IMR-90 (cell line): ENCODE data around the gene ZNF423. TPM values are rescaled to one million over a fixed set of nuclear protein-coding genes. Genes with fewer than 3 reads are reported as not detected.

Source experiments
- ATAC-seq: fragments of 200-7000 bp; cut with Tn5 transposase; 2 replicates; pipeline ENCODE4 v1.9.1; 2020; ENCODE audit warnings: low read depth, mild to moderate bottlenecking, moderate library complexity
- BruUV-seq: library from RNA; stranded (reverse); fragments of 400-500 nt; replicated peaks from 2 replicates; lab custom pipeline; 2021; lab: Mats Ljungman, UMichigan
- CTCF ChIA-PET: fragments of 300-600 bp; formaldehyde crosslinking; extraction: SDS; loops from one replicate; lab custom pipeline; 2021; ENCODE audit warnings: antibody characterized with exemption; lab: Yijun Ruan, JAX
- POLR2A ChIA-PET: fragments of 300-600 bp; sonication (Branson Sonifier 250); formaldehyde crosslinking; loops from one replicate; lab custom pipeline; 2022; ENCODE audit warnings: antibody characterized with exemption; ENCODE audit not compliant: unreplicated experiment; lab: Charles Lee
- DNase-seq: peaks from one replicate; pipeline ENCODE4 v3.0.0; 2013
- H2AFZ ChIP-seq: replicated peaks from 2 replicates; pipeline ENCODE3; 2013; ENCODE audit warnings: low read length, mild to moderate bottlenecking; ENCODE audit not compliant: poor library complexity
- H2AK5ac ChIP-seq: 2 replicates; pipeline ENCODE4 v1.6.1; 2013; ENCODE audit warnings: low read depth, low read length, inconsistent platforms
- H2AK9ac ChIP-seq: replicated peaks from 2 replicates; pipeline ENCODE3; 2013; ENCODE audit warnings: mild to moderate bottlenecking, low read depth, low read length, moderate library complexity; ENCODE audit not compliant: poor library complexity
- H2BK120ac ChIP-seq: 2 replicates; pipeline ENCODE4 v1.6.1; 2013; ENCODE audit warnings: low read depth, low read length, inconsistent platforms
- H2BK15ac ChIP-seq: 3 replicates; pipeline ENCODE4 v1.6.1; 2013; ENCODE audit warnings: low read depth, low read length, inconsistent platforms
- H2BK20ac ChIP-seq: 2 replicates; pipeline ENCODE4 v1.6.1; 2013; ENCODE audit warnings: low read depth, mild to moderate bottlenecking, inconsistent platforms, low read length, moderate library complexity
- H2BK5ac ChIP-seq: 2 replicates; pipeline ENCODE4 v1.6.1; 2013; ENCODE audit warnings: mild to moderate bottlenecking, low read depth, low read length, inconsistent platforms; ENCODE audit not compliant: poor library complexity, severe bottlenecking
- H3K14ac ChIP-seq: replicated peaks from 2 replicates; pipeline ENCODE4 v1.6.1; 2013; ENCODE audit warnings: low read depth, low read length, inconsistent platforms
- H3K18ac ChIP-seq: 2 replicates; pipeline ENCODE4 v1.6.1; 2013; ENCODE audit warnings: low read depth, low read length, control low read depth
- H3K23ac ChIP-seq: 2 replicates; pipeline ENCODE4 v1.6.1; 2013; ENCODE audit warnings: low read depth, low read length, inconsistent platforms
- H3K27ac ChIP-seq: 2 replicates; pipeline ENCODE4 v1.5.1; 2013; ENCODE audit warnings: mild to moderate bottlenecking, control low read depth, low read length; ENCODE audit not compliant: insufficient read depth
- H3K27me3 ChIP-seq: 2 replicates; pipeline ENCODE4 v1.6.1; 2013; ENCODE audit warnings: low read length; ENCODE audit not compliant: control insufficient read depth, insufficient read depth
- H3K36me3 ChIP-seq: 2 replicates; pipeline ENCODE4 v1.6.1; 2013; ENCODE audit warnings: low read length, mixed read lengths; ENCODE audit not compliant: control insufficient read depth, insufficient read depth
- H3K4ac ChIP-seq: 2 replicates; pipeline ENCODE4 v1.6.1; 2013; ENCODE audit warnings: low read depth, low read length, inconsistent platforms
- H3K4me1 ChIP-seq: 2 replicates; pipeline ENCODE4 v1.6.1; 2013; ENCODE audit warnings: low read length, mixed read lengths; ENCODE audit not compliant: control insufficient read depth, insufficient read depth
- H3K4me2 ChIP-seq: 2 replicates; pipeline ENCODE4 v1.6.1; 2013; ENCODE audit warnings: low read depth, mild to moderate bottlenecking, control low read depth, low read length, moderate library complexity
- H3K4me3 ChIP-seq: 2 replicates; pipeline ENCODE4 v1.5.1; 2013; ENCODE audit warnings: low read depth, mild to moderate bottlenecking, control low read depth, low read length, moderate library complexity; ENCODE audit not compliant: insufficient read depth
- H3K56ac ChIP-seq: 2 replicates; pipeline ENCODE4 v1.6.1; 2013; ENCODE audit warnings: low read length, inconsistent platforms; ENCODE audit not compliant: insufficient read depth; ENCODE audit errors: extremely low read depth
- H3K79me1 ChIP-seq, 2 experiments: 2 replicates each; pipeline ENCODE4 v1.6.1; 2013; ENCODE audit warnings: low read length in 2 of 2, inconsistent platforms in 1 of 2, low read depth in 1 of 2
- H3K9ac ChIP-seq: 2 replicates; pipeline ENCODE4 v1.6.1; 2013; ENCODE audit warnings: low read depth, low read length, control low read depth
- H3K9me1 ChIP-seq: 2 replicates; pipeline ENCODE4 v1.6.1; 2013; ENCODE audit warnings: low read length, inconsistent platforms; ENCODE audit not compliant: insufficient read depth
- H3K9me3 ChIP-seq: 2 replicates; pipeline ENCODE4 v1.6.1; 2013; ENCODE audit warnings: low read length; ENCODE audit not compliant: control insufficient read depth, insufficient read depth
- H4K20me1 ChIP-seq: 2 replicates; pipeline ENCODE4 v1.6.1; 2013; ENCODE audit warnings: low read length, inconsistent platforms; ENCODE audit not compliant: insufficient read depth
- H4K5ac ChIP-seq: 2 replicates; pipeline ENCODE4 v1.6.1; 2013; ENCODE audit warnings: mild to moderate bottlenecking, low read depth, low read length, control low read depth
- H4K8ac ChIP-seq, 2 experiments: 2 replicates each; pipeline ENCODE4 v1.6.1; 2013; ENCODE audit warnings: low read depth in 2 of 2, low read length in 2 of 2, control low read depth in 1 of 2, inconsistent platforms in 1 of 2
- H4K91ac ChIP-seq: 2 replicates; pipeline ENCODE4 v1.6.1; 2013; ENCODE audit warnings: low read depth, low read length, inconsistent platforms; ENCODE audit not compliant: insufficient read depth
- BHLHE40 ChIP-seq: fragments of 150-350 bp; IDR thresholded peaks from 2 replicates; pipeline ENCODE4 v1.6.1; 2016; ENCODE audit warnings: mild to moderate bottlenecking, low read depth, low read length
- CEBPB ChIP-seq: IDR thresholded peaks from 2 replicates; pipeline ENCODE4 v1.6.1; 2012; ENCODE audit warnings: low read depth, low read length, improper control_type of control experiment
- CHD1 ChIP-seq: IDR thresholded peaks from 2 replicates; pipeline ENCODE4 v1.6.1; 2012; ENCODE audit warnings: low read depth, low read length, improper control_type of control experiment
- FOS ChIP-seq: fragments of 150-350 bp; IDR thresholded peaks from 2 replicates; pipeline ENCODE4 v1.6.1; 2016; ENCODE audit warnings: low read depth, low read length
- MAFK ChIP-seq: IDR thresholded peaks from 2 replicates; pipeline ENCODE4 v1.6.1; 2012; ENCODE audit warnings: low read depth, low read length, improper control_type of control experiment
- MAZ ChIP-seq: IDR thresholded peaks from 2 replicates; pipeline ENCODE4 v1.6.1; 2012; ENCODE audit warnings: low read depth, mild to moderate bottlenecking, low read length, improper control_type of control experiment, moderate library complexity, borderline replicate concordance
- MXI1 ChIP-seq: IDR thresholded peaks from 2 replicates; pipeline ENCODE4 v1.6.1; 2012; ENCODE audit warnings: low read depth, mild to moderate bottlenecking, low read length, moderate library complexity, borderline replicate concordance
- NFE2L2 ChIP-seq: fragments of 150-350 bp; IDR thresholded peaks from 2 replicates; pipeline ENCODE4 v1.6.1; 2016; ENCODE audit warnings: low read depth, mild to moderate bottlenecking, low read length
- POLR2A ChIP-seq: IDR thresholded peaks from 2 replicates; pipeline ENCODE4 v1.6.1; 2012; ENCODE audit warnings: mild to moderate bottlenecking, low read depth, low read length
- RAD21 ChIP-seq: IDR thresholded peaks from 2 replicates; pipeline ENCODE4 v1.6.1; 2012; ENCODE audit warnings: low read length, improper control_type of control experiment
- RCOR1 ChIP-seq: IDR thresholded peaks from 2 replicates; pipeline ENCODE4 v1.6.1; 2012; ENCODE audit warnings: mild to moderate bottlenecking, low read length, improper control_type of control experiment; ENCODE audit not compliant: insufficient replicate concordance
- RFX5 ChIP-seq: IDR thresholded peaks from 2 replicates; pipeline ENCODE4 v1.8.0; 2012; ENCODE audit warnings: low read depth, mild to moderate bottlenecking, low read length, moderate library complexity
- SMC3 ChIP-seq: fragments of 150-350 bp; IDR thresholded peaks from 2 replicates; pipeline ENCODE4 v1.6.1; 2016; ENCODE audit warnings: low read depth, mild to moderate bottlenecking, antibody characterized with exemption, low read length, moderate library complexity
- WGBS, 2 experiments: methylation state at CpG; one replicate each; pipeline versions ENCODE4 v1.1.5 to v1.1.7; 2013; ENCODE audit warnings: missing lambda C conversion rate in 2 of 2; ENCODE audit not compliant: insufficient read length in 1 of 2; ENCODE audit errors: extremely low coverage in 2 of 2; 5-methylcytosine and 5-hydroxymethylcytosine counted together
- dilution Hi-C: fragments of 300-500 bp; cut with HindIII; formaldehyde crosslinking; loops from one replicate; pipeline ENCODE4 v1.14.3; 2018; ENCODE audit warnings: low sequenced_read_pairs; ENCODE audit not compliant: unreplicated experiment
- in situ Hi-C: fragments of 300-500 bp; cut with MboI; formaldehyde crosslinking; loops from 3 replicates; pipeline ENCODE4 v1.14.3; 2019; ENCODE audit warnings: low sequenced_read_pairs, inconsistent platforms, mixed read lengths
- intact Hi-C: fragments of 100-400 bp; cut with micrococcal nuclease; formaldehyde crosslinking; loops from 2 replicates; pipeline ENCODE4 v1.10.0; 2022
- polyA plus RNA-seq, 3 experiments: library from polyadenylated mRNA; depleted of rRNA; stranded (reverse); fragments of >200 nt; gene quantifications; 2 replicates each; pipeline ENCODE4 v1.2.3, GENCODE V29; 2012; ENCODE audit warnings: low replicate concordance in 1 of 3
- total RNA-seq: library from RNA; depleted of rRNA; stranded (reverse); fragments of >200 nt; gene quantifications from 2 replicates; pipeline ENCODE4 v1.2.3, GENCODE V29; 2012
- TF ChIP-seq, protein P1 (sequence below): fragments of 150-350 bp; IDR thresholded peaks from 2 replicates; pipeline ENCODE4 v1.6.1; 2017; ENCODE audit warnings: mild to moderate bottlenecking, antibody characterized with exemption, low read length, low read depth
- TF ChIP-seq, protein P2 (sequence below): fragments of 150-350 bp; IDR thresholded peaks from 2 replicates; pipeline ENCODE4 v1.6.1; 2016; ENCODE audit warnings: low read depth, mild to moderate bottlenecking, low read length, moderate library complexity, borderline replicate concordance
- TF ChIP-seq, protein P3 (sequence below): conservative IDR thresholded peaks from 2 replicates; pipeline ENCODE4 v1.5.1; 2012; ENCODE audit warnings: mild to moderate bottlenecking, low read depth, low read length, improper control_type of control experiment

The ZNF423 gene
- total and polyA plus RNA-seq, 2 of the 4 experiments (the other 2 are of a cell fraction), result under 0.01 to 0.10 TPM

DNA sequence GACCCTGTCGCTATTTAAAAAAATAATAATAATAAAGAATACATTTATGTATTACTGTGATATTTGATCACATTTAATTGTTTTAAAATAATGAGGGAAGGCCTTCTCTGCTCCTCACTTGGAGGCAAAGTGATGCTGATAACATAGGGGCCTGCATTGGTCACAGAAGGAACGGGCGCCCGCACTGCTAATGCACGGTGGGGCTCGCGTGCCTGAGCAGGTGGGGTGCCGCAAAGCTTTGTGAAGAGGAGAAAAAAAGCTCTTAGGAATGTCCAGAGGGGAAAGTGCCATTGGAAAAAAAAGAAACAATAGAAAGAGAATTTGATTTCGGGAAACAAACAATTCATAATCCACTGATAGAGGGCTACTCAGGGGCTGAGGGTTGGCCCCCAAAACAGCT lies 143.8 kb downstream of the ZNF423 start:
- TF ChIP-seq MAFK (no peak), RAD21 (no peak), BHLHE40 (no peak), SMC3 (no peak), RCOR1 (no peak), CHD1 (no peak), POLR2A (no peak), MAZ (no peak), RFX5 (no peak), NFE2L2 (no peak), MXI1 (no peak), CEBPB (no peak), FOS (no peak)
- TF ChIP-seq, protein P1, sequence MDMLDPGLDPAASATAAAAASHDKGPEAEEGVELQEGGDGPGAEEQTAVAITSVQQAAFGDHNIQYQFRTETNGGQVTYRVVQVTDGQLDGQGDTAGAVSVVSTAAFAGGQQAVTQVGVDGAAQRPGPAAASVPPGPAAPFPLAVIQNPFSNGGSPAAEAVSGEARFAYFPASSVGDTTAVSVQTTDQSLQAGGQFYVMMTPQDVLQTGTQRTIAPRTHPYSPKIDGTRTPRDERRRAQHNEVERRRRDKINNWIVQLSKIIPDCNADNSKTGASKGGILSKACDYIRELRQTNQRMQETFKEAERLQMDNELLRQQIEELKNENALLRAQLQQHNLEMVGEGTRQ, result no peak
- TF ChIP-seq, protein P2, sequence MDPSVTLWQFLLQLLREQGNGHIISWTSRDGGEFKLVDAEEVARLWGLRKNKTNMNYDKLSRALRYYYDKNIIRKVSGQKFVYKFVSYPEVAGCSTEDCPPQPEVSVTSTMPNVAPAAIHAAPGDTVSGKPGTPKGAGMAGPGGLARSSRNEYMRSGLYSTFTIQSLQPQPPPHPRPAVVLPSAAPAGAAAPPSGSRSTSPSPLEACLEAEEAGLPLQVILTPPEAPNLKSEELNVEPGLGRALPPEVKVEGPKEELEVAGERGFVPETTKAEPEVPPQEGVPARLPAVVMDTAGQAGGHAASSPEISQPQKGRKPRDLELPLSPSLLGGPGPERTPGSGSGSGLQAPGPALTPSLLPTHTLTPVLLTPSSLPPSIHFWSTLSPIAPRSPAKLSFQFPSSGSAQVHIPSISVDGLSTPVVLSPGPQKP, result no peak
- TF ChIP-seq, protein P3, sequence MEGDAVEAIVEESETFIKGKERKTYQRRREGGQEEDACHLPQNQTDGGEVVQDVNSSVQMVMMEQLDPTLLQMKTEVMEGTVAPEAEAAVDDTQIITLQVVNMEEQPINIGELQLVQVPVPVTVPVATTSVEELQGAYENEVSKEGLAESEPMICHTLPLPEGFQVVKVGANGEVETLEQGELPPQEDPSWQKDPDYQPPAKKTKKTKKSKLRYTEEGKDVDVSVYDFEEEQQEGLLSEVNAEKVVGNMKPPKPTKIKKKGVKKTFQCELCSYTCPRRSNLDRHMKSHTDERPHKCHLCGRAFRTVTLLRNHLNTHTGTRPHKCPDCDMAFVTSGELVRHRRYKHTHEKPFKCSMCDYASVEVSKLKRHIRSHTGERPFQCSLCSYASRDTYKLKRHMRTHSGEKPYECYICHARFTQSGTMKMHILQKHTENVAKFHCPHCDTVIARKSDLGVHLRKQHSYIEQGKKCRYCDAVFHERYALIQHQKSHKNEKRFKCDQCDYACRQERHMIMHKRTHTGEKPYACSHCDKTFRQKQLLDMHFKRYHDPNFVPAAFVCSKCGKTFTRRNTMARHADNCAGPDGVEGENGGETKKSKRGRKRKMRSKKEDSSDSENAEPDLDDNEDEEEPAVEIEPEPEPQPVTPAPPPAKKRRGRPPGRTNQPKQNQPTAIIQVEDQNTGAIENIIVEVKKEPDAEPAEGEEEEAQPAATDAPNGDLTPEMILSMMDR, result no peak
- Histone ChIP-seq H3K9me3 (no peaks in the 10 kb centered on the region), H3K36me3 (no peaks in the 10 kb centered on the region), H3K4me2 (no peak overlapping the region), H3K9ac (no peak overlapping the region), H4K5ac (no peak overlapping the region), H2BK5ac (no peak overlapping the region), H2AK9ac (no peak overlapping the region), H3K23ac (no peak overlapping the region), H3K4me1 (no peaks in the 10 kb centered on the region), H4K20me1 (no peaks in the 10 kb centered on the region), H2BK20ac (no peak overlapping the region), H2AK5ac (no peak overlapping the region), H3K4me3 (no peak overlapping the region), H3K14ac (no peak overlapping the region), H3K9me1 (no peaks in the 10 kb centered on the region), H4K8ac (no peak overlapping the region), H3K56ac (no peak overlapping the region), H3K79me1 (no peaks in the 10 kb centered on the region), H2BK120ac (no peak overlapping the region), H2BK15ac (no peak overlapping the region), H4K91ac (no peak overlapping the region), H3K18ac (no peak overlapping the region), H3K4ac (no peak overlapping the region), H3K27ac (no peak overlapping the region), H2AFZ (no peak overlapping the region), H3K27me3 (peaks cover 4% of the 10 kb centered on the region; the same call in 1 of the 2 replicates)
- intact Hi-C loops (no loop called here), dilution Hi-C loops (no loop called here), in situ Hi-C loops (no loop called here)
- CTCF ChIA-PET, result no interaction called here
- no TSS peak for BruUV-seq
- ATAC-seq (no peak), DNase-seq (no peak)
- WGBS, 2 experiments, result 82% methylated on average over 5 of the region's 9 CpGs; no CpG with 5 or more reads in 1 of the 2 experiments
- POLR2A ChIA-PET, result no interaction called here
